Tibial artery (tissue), 4 donors: ENCODE measurements around the gene BDNF.

Experiments
- DNase-seq, 2 donors: peaks; one replicate each; pipeline ENCODE4 v3.0.0-alpha.2; 2019
- H3K27ac ChIP-seq, 2 donors: fragments of 200-600 bp; sonication (generic) in 1 of 2; 1 replicate in 1 of 2; 2 replicates in 1 of 2; pipeline ENCODE4 v1.5.1; 2018 to 2019; ENCODE audit warnings: mild to moderate bottlenecking in 1 of 2
- H3K27me3 ChIP-seq, 2 donors: fragments of 200-600 bp; sonication (generic) in 1 of 2; one replicate each; pipeline versions ENCODE4 v1.5.1 to v1.6.0; 2016 to 2019
- H3K36me3 ChIP-seq, 3 donors: fragments of 200-600 bp; sonication (generic) in 2 of 3; one replicate each; pipeline ENCODE4 v1.5.1; 2016 to 2019; ENCODE audit warnings: mild to moderate bottlenecking in 2 of 3
- H3K4me1 ChIP-seq, 4 donors: fragments of 200-600 bp; sonication (generic) in 2 of 4; 1 replicate in 3 of 4; 2 replicates in 1 of 4; pipeline ENCODE4 v1.5.1; 2016 to 2019
- H3K4me3 ChIP-seq, 2 donors: fragments of 200-600 bp; sonication (generic) in 1 of 2; 1 replicate in 1 of 2; 2 replicates in 1 of 2; pipeline ENCODE4 v1.5.1; 2018 to 2019; ENCODE audit warnings: mild to moderate bottlenecking in 2 of 2
- H3K9me3 ChIP-seq, 3 donors: fragments of 200-600 bp; sonication (generic) in 1 of 3; one replicate each; pipeline ENCODE4 v1.5.1; 2016 to 2019
- intact Hi-C: fragments of 100-400 bp; cut with DNase I; formaldehyde crosslinking; loops from one replicate; pipeline ENCODE4 v1.15.0; 2023; ENCODE audit warnings: low total_unique reads
- TF ChIP-seq, protein P1 (sequence below), 2 experiments: fragments of 200-600 bp in 1 of 2; fragments of 450-650 bp in 1 of 2; IDR thresholded peaks; one replicate each; pipeline ENCODE4 v1.5.1; 2017 to 2019; ENCODE audit warnings: antibody characterized with exemption in 2 of 2, mild to moderate bottlenecking in 1 of 2, moderate library complexity in 1 of 2

BDNF gene

DNA sequence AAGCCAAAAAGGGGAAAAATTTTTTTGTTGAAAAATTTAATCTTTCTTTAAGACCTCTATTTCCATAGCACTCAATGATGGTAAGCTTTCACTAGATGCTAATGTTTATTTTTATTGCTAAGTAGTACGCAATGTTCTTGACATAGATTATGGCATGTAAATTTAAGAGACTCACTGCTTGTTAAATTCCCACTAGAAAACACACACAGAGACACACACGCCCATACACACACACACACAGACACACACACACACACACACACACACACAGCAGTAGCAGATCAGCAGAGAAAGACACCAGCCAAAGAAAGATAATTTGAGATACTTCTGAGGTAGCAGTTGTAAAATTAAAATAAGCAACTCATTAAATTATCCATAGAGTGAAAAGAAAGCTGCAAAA, 16.0 kb upstream of the BDNF start:
- intact Hi-C loops: no loop called here
- DNase-seq: no peak

DNA sequence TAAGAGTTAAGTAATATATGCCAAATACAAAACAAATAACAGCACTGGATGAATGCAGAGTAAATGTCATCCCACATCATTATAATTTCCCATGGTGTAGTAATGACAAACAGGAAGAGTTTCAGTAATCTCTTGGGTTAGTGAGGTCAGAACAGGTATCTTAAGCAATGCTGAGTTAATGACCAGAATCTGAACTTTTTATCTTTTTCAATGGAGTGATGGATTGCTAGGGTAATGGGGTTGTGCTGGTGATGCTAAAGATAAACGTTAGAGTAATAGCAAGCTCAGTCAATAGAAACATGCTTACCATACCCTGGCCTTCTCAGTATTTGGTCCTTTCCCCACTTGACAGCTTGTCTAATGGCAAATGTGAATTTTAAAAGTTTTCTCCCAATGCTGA, 11.5 kb upstream of the BDNF start:
- no peaks in the 10 kb centered on the region for H3K4me1 ChIP-seq
- peaks cover 0 to 23% of the 10 kb centered on the region in 2 donors for H3K27me3 ChIP-seq
- no peaks in the 10 kb centered on the region for H3K9me3 ChIP-seq
- DNase-seq: no peak
- H3K36me3 ChIP-seq: no peaks in the 10 kb centered on the region
- no peak overlapping the region for H3K27ac ChIP-seq
- H3K4me3 ChIP-seq: no peak overlapping the region
- TF ChIP-seq, protein P1, sequence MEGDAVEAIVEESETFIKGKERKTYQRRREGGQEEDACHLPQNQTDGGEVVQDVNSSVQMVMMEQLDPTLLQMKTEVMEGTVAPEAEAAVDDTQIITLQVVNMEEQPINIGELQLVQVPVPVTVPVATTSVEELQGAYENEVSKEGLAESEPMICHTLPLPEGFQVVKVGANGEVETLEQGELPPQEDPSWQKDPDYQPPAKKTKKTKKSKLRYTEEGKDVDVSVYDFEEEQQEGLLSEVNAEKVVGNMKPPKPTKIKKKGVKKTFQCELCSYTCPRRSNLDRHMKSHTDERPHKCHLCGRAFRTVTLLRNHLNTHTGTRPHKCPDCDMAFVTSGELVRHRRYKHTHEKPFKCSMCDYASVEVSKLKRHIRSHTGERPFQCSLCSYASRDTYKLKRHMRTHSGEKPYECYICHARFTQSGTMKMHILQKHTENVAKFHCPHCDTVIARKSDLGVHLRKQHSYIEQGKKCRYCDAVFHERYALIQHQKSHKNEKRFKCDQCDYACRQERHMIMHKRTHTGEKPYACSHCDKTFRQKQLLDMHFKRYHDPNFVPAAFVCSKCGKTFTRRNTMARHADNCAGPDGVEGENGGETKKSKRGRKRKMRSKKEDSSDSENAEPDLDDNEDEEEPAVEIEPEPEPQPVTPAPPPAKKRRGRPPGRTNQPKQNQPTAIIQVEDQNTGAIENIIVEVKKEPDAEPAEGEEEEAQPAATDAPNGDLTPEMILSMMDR (IDR thresholded peaks at IDR 0.05): no peak
- intact Hi-C loops: no loop called here

More for the DNA sequence above, 16.0 kb upstream of the BDNF start:
- Histone ChIP-seq H3K27me3 (peaks cover 0 to 38% of the 10 kb centered on the region in 2 donors), H3K9me3 (no peaks in the 10 kb centered on the region), H3K27ac (no peak overlapping the region), H3K36me3 (no peaks in the 10 kb centered on the region), H3K4me1 (peaks cover 0 to 28% (median 22%) of the 10 kb centered on the region in 4 donors), H3K4me3 (no peak overlapping the region)
- TF ChIP-seq, protein P1 (IDR thresholded peaks at IDR 0.05): no peak

DNA sequence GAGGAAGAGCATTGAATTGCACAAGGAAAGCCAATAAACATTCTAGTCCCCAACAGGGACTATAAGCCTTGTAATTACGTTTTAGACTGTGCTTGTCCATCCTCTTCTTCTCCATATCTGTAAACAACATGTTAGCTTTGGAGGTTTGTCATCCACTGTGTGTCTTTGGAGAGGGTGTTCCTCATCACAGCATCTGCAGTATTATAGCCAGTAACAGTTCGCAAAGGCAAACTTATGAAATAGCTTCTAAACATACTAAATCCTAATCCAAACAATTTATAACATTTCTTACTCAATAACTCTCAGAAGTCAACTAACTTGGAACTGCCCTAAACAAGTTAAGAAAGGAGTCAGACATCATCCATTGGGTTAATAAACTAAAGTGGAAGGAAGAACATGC, 10.3 kb upstream of the BDNF start:
- no peaks in the 10 kb centered on the region for H3K9me3 ChIP-seq
- peaks cover 0 to 23% of the 10 kb centered on the region in 2 donors for H3K27me3 ChIP-seq
- TF ChIP-seq, protein P1 (IDR thresholded peaks at IDR 0.05): no peak
- H3K4me3 ChIP-seq: no peak overlapping the region
- intact Hi-C loops: no loop called here
- no peak for DNase-seq
- no peak overlapping the region for H3K27ac ChIP-seq
- no peaks in the 10 kb centered on the region for H3K36me3 ChIP-seq
- H3K4me1 ChIP-seq: no peaks in the 10 kb centered on the region

DNA sequence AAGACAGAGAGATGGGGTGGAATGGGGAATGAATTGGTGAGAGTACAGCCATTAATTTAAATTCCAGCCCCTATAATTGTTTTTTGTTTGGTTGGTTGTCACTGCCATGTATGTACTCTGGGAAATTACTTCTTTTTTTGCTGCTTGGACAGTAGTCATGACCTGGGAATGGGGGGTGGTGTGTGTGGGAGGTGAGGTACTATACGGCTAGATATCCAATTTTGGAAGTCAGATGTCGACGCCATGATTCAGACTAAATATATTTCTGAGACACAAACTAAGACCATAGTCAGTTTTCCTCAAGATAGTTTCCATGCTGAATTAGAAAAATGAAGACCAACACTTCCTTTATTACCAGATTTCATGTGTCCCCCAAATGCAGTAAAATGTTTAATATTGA, 7.4 kb upstream of the BDNF start:
- no peaks in the 10 kb centered on the region for H3K9me3 ChIP-seq
- no peak overlapping the region for H3K27ac ChIP-seq
- TF ChIP-seq, protein P1 (IDR thresholded peaks at IDR 0.05): no peak
- no peak overlapping the region for H3K4me3 ChIP-seq
- no peak for DNase-seq
- H3K27me3 ChIP-seq: peaks cover 0 to 2% of the 10 kb centered on the region in 2 donors
- intact Hi-C loops: no loop called here
- no peaks in the 10 kb centered on the region for H3K4me1 ChIP-seq
- no peaks in the 10 kb centered on the region for H3K36me3 ChIP-seq

DNA sequence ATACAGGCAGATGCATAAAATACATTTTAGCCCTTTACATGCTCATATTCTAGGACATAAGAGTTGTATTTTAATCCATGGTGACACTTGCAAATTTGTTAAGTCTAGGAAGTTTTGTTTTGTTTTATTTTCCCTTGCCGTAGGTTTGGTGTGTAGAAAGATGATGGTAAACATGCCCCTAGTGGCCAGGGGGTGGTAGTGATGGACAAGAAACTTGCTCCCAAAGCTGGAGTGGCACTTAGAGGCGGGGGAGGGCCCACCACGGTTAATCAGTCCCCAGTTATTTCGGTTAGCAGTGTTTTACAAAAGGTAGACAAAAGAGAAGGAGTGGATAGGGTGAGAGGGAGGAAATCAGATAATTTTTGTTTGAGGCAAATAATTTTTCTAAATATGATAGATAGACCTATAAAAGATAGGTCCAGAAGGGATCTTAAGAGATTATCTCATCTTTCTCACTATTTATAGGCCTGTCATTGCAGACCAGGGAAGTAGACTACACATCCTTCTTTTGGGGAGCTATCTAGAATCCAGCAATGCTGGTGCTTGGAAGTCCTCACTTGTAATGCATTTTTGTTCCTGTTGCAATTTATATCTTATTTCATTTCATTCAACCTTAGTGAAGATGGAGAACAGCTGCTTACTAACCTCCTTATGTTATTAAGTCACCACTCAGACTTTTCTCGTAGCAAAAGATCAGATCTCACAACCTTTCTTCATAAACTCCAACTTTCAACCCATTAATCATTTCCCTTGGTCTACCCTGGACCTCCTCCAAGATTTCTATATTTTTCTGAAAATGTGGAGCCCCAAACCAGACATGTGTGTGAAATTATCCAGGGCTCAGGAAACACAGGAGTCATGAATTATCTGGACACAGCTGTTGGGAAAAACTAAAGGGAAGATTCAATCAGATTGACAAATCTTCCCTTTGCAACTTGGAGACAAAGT, 5.9 kb upstream of the BDNF start:
- Histone ChIP-seq H3K4me3 (no peak overlapping the region), H3K4me1 (peaks cover 0 to 13% (median 0%) of the 10 kb centered on the region in 4 donors), H3K27me3 (no peaks in the 10 kb centered on the region), H3K27ac (no peak overlapping the region), H3K9me3 (no peaks in the 10 kb centered on the region), H3K36me3 (no peaks in the 10 kb centered on the region)
- TF ChIP-seq, protein P1 (IDR thresholded peaks at IDR 0.05): peak; percentile 46 to 49
- intact Hi-C loops: no loop called here
- DNase-seq: no peak
